Measurements from ENCODE around the gene ATAD3B.
"Not testable (repeated sequence)": the region's sequence is repeated elsewhere in the genome, so short reads cannot be mapped to it uniquely, and the experiment has no call there.

Gene ATAD3B

GRCh38 chr1:1482856-1483255 lies 11.3 kb downstream of the ATAD3B start:
- DNase-seq: no peak

GRCh38 chr1:1483714-1484113 lies 12.1 kb downstream of the ATAD3B start:
- no peak for DNase-seq

GRCh38 chr1:1484976-1485750 lies 13.6 kb downstream of the ATAD3B start:
- not testable (repeated sequence) for DNase-seq

- not testable (repeated sequence) for DNase-seq
Observed at GRCh38 chr1:1485755-1486317, 14.3 kb downstream of the ATAD3B start.

GRCh38 chr1:1487701-1488100 lies 16.1 kb downstream of the ATAD3B start:
- no peak for DNase-seq

- no peak for DNase-seq
Observed at GRCh38 chr1:1489231-1489630, 17.7 kb downstream of the ATAD3B start.

GRCh38 chr1:1489861-1490260 lies 18.3 kb downstream of the ATAD3B start:
- DNase-seq: no peak

GRCh38 chr1:1490633-1491230 lies 19.2 kb downstream of the ATAD3B start:
- DNase-seq: no peak

- DNase-seq: no peak
Observed at GRCh38 chr1:1491601-1492000, 20.0 kb downstream of the ATAD3B start.

- DNase-seq: not testable (repeated sequence)
Observed at GRCh38 chr1:1494311-1494710, 22.7 kb downstream of the ATAD3B start.

GRCh38 chr1:1495461-1495975 lies 24.0 kb downstream of the ATAD3B start:
- DNase-seq: not testable (repeated sequence)

- peak; percentile 68 for DNase-seq
Observed at GRCh38 chr1:1504777-1505365, 33.3 kb downstream of the ATAD3B start.

GRCh38 chr1:1505366-1505798 lies 33.8 kb downstream of the ATAD3B start:
- DNase-seq: not testable (repeated sequence)

- DNase-seq: not testable (repeated sequence)
Observed at GRCh38 chr1:1505801-1506200, 34.2 kb downstream of the ATAD3B start.

- no peak for DNase-seq
Observed at GRCh38 chr1:1507305-1507704, 35.7 kb downstream of the ATAD3B start.

- not testable (repeated sequence) for DNase-seq
Observed at GRCh38 chr1:1508775-1509464, 37.4 kb downstream of the ATAD3B start.

- DNase-seq: not testable (repeated sequence)
Observed at GRCh38 chr1:1509465-1509850, 37.9 kb downstream of the ATAD3B start.

- no peak for DNase-seq
Observed at GRCh38 chr1:1510912-1511532, 39.5 kb downstream of the ATAD3B start.

- DNase-seq: peak; percentile 97
Observed at GRCh38 chr1:1511533-1512285, 40.1 kb downstream of the ATAD3B start, which contains the start of gene ATAD3A. ATAD3A (plus strand) TSS chr1:1512162; CDS start chr1:1512269, 107 bp downstream.

GRCh38 chr1:1512425-1512824 lies 40.9 kb downstream of the ATAD3B start:
- peak; percentile 16 for DNase-seq

GRCh38 chr1:1513675-1514074 lies 42.1 kb downstream of the ATAD3B start:
- not testable (repeated sequence) for DNase-seq

Data from stimulated activated CD4-positive, alpha-beta T cell treated with anti-CD3 and anti-CD28 coated beads, Interleukin-4, amount 100 ng/mL, for 1 hour (primary cell).